ENCODE measurements around the gene NFKBIE. TPM values are rescaled to one million over a fixed set of nuclear protein-coding genes. Genes with fewer than 3 reads are reported as not detected.

Gene NFKBIE
- total RNA-seq, 2 donors from 2014 or later, result 18.1 to 19.8 TPM

DNA sequence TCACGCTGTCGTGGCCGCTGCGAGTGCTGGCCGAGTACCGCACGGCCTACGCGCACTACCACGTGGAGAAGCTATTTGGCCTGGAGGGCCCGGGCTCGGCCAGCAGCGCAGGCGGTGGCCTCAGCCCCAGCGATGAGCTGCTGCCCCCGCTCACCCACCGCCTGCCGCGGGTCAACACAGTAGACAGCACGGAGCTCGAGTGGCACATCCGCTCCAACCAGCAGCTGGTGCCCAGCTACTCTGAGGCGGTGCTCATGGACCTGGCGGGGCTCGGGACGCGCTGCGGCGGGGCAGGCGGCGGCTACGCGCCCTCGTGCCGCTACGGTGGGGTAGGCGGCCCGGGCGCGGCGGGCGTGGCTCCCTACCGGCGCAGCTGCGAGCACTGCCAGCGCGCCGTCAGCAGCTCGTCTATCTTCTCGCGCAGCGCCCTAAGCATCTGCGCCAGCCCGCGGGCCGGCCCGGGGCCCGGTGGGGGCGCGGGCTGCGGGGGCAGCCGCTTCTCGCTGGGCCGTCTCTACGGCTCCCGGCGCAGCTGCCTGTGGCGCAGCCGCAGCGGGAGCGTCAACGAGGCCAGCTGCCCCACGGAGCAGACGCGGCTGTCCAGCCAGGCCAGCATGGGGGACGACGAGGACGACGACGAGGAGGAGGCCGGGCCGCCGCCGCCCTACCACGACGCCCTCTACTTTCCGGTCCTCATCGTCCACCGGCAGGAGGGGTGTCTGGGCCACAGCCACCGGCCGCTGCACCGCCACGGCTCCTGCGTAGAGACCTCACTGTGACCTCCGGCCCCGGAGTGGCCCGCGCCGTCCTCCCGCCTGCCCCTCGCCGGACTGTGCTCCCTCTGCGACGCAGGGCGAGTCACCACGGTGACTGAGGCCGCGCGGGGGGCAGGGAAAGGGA, 10.6 kb upstream of the NFKBIE start:
- DNase-seq (no peak), ATAC-seq (replicated peaks in 1 of 2) (peak; percentile 61 to 70)
- peaks cover 67% of the 10 kb centered on the region for H3K27me3 Mint-ChIP-seq (ENCODE audit: low read depth)
- peak overlapping the region in 1 of 2 donors; percentile 40 for H3K4me3 Mint-ChIP-seq
- no peaks in the 10 kb centered on the region for H3K36me3 Mint-ChIP-seq (ENCODE audit: insufficient read depth in 2 of 2)
- peaks cover 7% of the 10 kb centered on the region for H3K4me1 Mint-ChIP-seq (ENCODE audit: low read depth)
- H3K9me3 Mint-ChIP-seq, result no peaks in the 10 kb centered on the region
- H3K27ac Mint-ChIP-seq, result no peak overlapping the region

DNA sequence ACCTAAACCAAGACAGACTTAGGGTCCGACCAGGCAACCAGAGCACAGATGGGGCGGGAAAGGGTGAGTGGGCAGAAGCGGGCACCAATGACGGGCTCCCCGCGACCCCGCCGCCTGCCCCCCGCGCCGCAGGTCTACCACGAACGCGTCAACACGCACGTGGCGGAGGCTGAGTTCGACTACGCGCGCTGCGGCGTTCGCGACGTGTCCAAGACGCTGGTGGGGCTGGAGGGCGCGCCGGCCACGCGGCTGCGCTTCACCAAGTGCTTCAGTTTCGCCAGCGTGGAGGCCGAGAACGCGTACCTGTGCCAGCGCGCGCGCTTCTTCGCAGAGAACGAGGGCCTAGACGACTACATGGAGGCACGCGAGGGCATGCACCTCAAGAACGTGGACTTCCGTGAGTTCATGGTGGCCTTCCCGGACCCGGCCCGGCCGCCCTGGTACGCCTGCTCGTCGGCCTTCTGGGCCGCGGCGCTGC, 10.0 kb upstream of the NFKBIE start:
- ATAC-seq (replicated peaks in 1 of 2) (no peak), DNase-seq (no peak)
- no peaks in the 10 kb centered on the region for H3K36me3 Mint-ChIP-seq (ENCODE audit: insufficient read depth in 2 of 2)
- peak overlapping the region in 1 of 2 donors; percentile 40 for H3K4me3 Mint-ChIP-seq
- H3K27ac Mint-ChIP-seq, result no peak overlapping the region
- H3K4me1 Mint-ChIP-seq (ENCODE audit: low read depth), result peaks cover 4% of the 10 kb centered on the region
- H3K27me3 Mint-ChIP-seq (ENCODE audit: low read depth), result peaks cover 68% of the 10 kb centered on the region
- H3K9me3 Mint-ChIP-seq, result no peaks in the 10 kb centered on the region

DNA sequence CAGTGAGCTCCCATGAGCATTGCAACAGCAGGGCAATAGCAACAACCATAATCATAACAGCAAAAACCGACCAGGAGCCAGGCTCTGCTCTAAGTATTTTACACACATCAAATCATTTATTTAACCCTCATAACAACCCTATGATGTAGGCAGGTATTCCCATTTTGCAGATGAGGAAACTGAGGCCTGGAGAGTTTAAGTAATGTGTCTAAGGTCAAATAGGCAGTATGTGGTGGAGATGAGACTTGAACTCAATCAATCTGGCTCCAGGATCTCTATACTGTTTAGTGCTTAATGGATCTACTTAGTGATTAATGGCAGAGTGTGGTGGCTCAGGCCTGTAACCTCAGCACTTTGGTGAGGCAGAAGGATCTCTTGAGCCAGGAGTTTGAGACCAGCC, 8.3 kb upstream of the NFKBIE start:
- no peak for ATAC-seq (replicated peaks in 1 of 2)
- Mint-ChIP-seq H3K4me1 (ENCODE audit: low read depth) (peaks cover 15% of the 10 kb centered on the region), H3K27me3 (ENCODE audit: low read depth) (peaks cover 74% of the 10 kb centered on the region), H3K27ac (no peak overlapping the region), H3K36me3 (ENCODE audit: insufficient read depth in 2 of 2) (no peaks in the 10 kb centered on the region), H3K4me3 (no peak overlapping the region), H3K9me3 (no peaks in the 10 kb centered on the region)
- no peak for DNase-seq

DNA sequence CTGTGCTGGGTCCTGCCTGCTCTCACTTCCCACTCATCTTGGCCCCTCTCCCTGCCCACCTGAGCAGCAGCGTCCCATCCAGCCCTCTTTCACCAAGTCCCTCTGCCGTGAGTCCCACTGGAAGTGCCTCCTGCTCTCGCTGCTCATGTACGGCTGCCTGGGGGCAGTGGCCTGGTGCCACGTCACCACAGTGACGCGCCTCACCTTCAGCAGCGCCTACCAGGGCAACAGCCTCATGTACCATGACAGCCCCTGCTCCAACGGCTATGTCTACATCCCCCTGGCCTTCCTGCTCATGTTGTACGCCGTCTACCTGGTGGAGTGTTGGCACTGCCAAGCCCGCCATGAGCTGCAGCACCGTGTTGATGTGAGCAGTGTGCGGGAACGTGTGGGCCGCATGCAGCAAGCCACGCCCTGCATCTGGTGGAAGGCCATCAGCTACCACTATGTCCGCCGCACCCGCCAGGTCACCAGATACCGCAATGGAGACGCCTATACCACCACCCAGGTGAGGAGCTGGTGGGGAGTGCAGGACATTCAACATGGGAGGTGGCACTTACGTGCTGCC, 7.7 kb upstream of the NFKBIE start:
- Mint-ChIP-seq H3K9me3 (no peaks in the 10 kb centered on the region), H3K4me3 (no peak overlapping the region), H3K27ac (no peak overlapping the region), H3K36me3 (ENCODE audit: insufficient read depth in 2 of 2) (no peaks in the 10 kb centered on the region), H3K27me3 (ENCODE audit: low read depth) (peaks cover 74% of the 10 kb centered on the region), H3K4me1 (ENCODE audit: low read depth) (peaks cover 17% of the 10 kb centered on the region)
- DNase-seq (no peak), ATAC-seq (replicated peaks in 1 of 2) (no peak)

GRCh38 chr6:44272529-44272928, 7.2 kb upstream of the NFKBIE start:
- H3K4me1 Mint-ChIP-seq (ENCODE audit: low read depth), result peaks cover 21% of the 10 kb centered on the region
- no peak overlapping the region for H3K4me3 Mint-ChIP-seq
- H3K27ac Mint-ChIP-seq, result no peak overlapping the region
- H3K9me3 Mint-ChIP-seq, result no peaks in the 10 kb centered on the region
- no peak for ATAC-seq (replicated peaks in 1 of 2)
- H3K27me3 Mint-ChIP-seq (ENCODE audit: low read depth), result peaks cover 74% of the 10 kb centered on the region
- no peaks in the 10 kb centered on the region for H3K36me3 Mint-ChIP-seq (ENCODE audit: insufficient read depth in 2 of 2)
- DNase-seq, result no peak

GRCh38 chr6:44271914-44272313, 6.6 kb upstream of the NFKBIE start:
- no peaks in the 10 kb centered on the region for H3K36me3 Mint-ChIP-seq (ENCODE audit: insufficient read depth in 2 of 2)
- no peak overlapping the region for H3K4me3 Mint-ChIP-seq
- no peak overlapping the region for H3K27ac Mint-ChIP-seq
- no peaks in the 10 kb centered on the region for H3K9me3 Mint-ChIP-seq
- no peak for DNase-seq
- peaks cover 28% of the 10 kb centered on the region for H3K4me1 Mint-ChIP-seq (ENCODE audit: low read depth)
- peaks cover 74% of the 10 kb centered on the region for H3K27me3 Mint-ChIP-seq (ENCODE audit: low read depth)
- ATAC-seq (replicated peaks in 1 of 2), result no peak

DNA sequence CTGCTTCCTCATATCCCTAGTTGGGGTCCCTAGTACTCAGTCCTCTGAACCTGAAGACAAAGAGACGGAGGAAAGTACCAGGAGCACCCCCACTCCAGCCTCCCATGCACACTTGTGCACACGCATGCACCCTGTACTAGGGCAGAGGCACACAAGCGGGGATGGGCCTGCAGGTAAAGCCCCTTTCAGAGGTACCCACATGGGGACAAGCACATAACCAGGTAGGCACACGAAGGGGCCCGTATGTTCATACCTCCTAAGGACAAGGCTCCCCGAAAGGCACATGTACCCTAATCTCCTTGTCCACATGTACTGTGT, 6.0 kb upstream of the NFKBIE start:
- Mint-ChIP-seq H3K36me3 (ENCODE audit: insufficient read depth in 2 of 2) (no peaks in the 10 kb centered on the region), H3K27ac (no peak overlapping the region), H3K9me3 (no peaks in the 10 kb centered on the region), H3K4me3 (peak overlapping the region; percentile 10 to 70), H3K4me1 (ENCODE audit: low read depth) (peaks cover 33% of the 10 kb centered on the region), H3K27me3 (ENCODE audit: low read depth) (peaks cover 74% of the 10 kb centered on the region)
- ATAC-seq (replicated peaks in 1 of 2) (no peak), DNase-seq (no peak)

GRCh38 chr6:44270526-44271405, 5.4 kb upstream of the NFKBIE start:
- H3K27me3 Mint-ChIP-seq (ENCODE audit: low read depth), result peaks cover 74% of the 10 kb centered on the region

GRCh38 chr6:44269921-44270525, 4.7 kb upstream of the NFKBIE start, which contains the start of gene TMEM151B:
Gene TMEM151B (plus strand): TSS chr6:44270450. CDS start chr6:44270743, 293 bp downstream.
- H3K36me3 Mint-ChIP-seq (ENCODE audit: insufficient read depth in 2 of 2), result peaks cover 0 to 2% of the 10 kb centered on the region in 2 donors
- DNase-seq, result no peak
- H3K9me3 Mint-ChIP-seq, result no peaks in the 10 kb centered on the region
- H3K27me3 Mint-ChIP-seq (ENCODE audit: low read depth), result peaks cover 74% of the 10 kb centered on the region
- peaks cover 41% of the 10 kb centered on the region for H3K4me1 Mint-ChIP-seq (ENCODE audit: low read depth)
- ATAC-seq (replicated peaks in 1 of 2), result no peak
- H3K4me3 Mint-ChIP-seq, result peak within 1 kb of the TSS; percentile 53 to 75
- H3K27ac Mint-ChIP-seq, result no peak within 1 kb of the TSS

More at GRCh38 chr6:44270526-44271405, 5.4 kb upstream of the NFKBIE start:
- no peaks in the 10 kb centered on the region for H3K36me3 Mint-ChIP-seq (ENCODE audit: insufficient read depth in 2 of 2)
- H3K9me3 Mint-ChIP-seq, result no peaks in the 10 kb centered on the region
- H3K4me1 Mint-ChIP-seq (ENCODE audit: low read depth), result peaks cover 39% of the 10 kb centered on the region
- H3K27ac Mint-ChIP-seq, result no peak overlapping the region
- ATAC-seq (replicated peaks in 1 of 2) (no peak), DNase-seq (no peak)
- peak overlapping the region; percentile 51 to 70 for H3K4me3 Mint-ChIP-seq

DNA sequence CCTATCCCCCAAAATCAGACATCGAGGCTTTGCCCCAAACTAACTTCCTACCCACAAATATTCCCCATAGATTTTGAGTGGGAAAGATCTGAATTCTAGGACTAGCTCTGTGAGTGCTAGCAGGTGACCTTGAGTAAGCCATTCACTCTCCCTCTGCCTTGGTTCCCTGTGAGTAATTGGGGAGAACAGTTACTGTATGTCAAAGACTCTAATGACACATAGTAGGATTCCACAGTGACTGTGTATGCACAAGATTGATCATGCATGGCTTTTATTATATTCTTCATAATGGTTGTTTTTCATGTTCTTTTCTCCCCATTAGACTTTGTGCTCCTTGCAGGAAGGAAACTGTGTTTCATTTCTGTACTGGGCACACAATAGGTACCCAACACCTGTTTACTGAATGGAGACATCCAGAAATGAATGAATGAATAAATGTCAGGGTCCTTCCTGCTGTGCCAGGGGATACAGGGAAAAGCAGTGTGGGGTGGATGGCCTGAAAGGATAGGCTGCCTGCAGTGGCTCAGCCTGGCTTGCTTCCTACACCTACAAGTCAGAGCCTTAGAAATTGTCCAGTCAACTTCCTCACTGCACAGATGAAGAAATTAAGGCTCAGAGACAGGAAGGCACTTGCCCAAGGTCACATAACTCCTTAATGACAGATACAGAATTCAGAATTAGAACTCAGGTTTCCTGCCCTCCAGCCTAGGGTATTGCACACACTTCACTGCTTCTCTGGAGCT, 4.0 kb upstream of the NFKBIE start:
- Mint-ChIP-seq H3K36me3 (ENCODE audit: insufficient read depth in 2 of 2) (peaks cover 5% of the 10 kb centered on the region in 2 donors), H3K27me3 (ENCODE audit: low read depth) (peaks cover 68% of the 10 kb centered on the region), H3K4me1 (ENCODE audit: low read depth) (peaks cover 44% of the 10 kb centered on the region), H3K4me3 (peak overlapping the region; percentile 53 to 75), H3K27ac (no peak overlapping the region), H3K9me3 (no peaks in the 10 kb centered on the region)
- ATAC-seq (replicated peaks in 1 of 2) (peak; percentile 57 to 59), DNase-seq (no peak)

DNA sequence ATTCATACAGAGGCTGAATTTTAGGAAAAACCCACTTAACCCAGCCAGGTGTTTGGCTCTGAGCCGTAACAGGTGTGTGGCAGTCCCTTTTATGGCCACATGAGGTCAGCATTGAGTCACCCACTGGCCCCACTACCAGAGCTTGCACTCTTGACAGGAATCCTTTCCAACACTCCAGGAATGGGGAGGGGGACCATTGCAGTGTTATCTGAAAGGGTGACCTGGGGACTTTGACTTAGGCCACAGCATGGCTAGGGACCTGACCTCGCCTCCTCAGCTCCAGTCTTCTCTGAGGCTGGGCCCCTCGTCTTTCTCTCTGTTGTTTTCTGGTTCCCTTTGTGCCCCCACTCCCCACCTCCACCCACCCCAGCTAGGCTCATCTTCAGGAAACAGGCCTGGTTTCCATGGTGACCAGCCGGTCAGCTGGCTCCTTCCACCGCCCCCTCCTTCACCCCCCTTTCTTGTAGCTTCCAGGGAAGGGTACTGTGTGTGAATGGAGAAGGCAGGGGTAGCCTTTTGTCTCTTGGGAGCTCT, 2.8 kb upstream of the NFKBIE start:
- no peak for ATAC-seq (replicated peaks in 1 of 2)
- Mint-ChIP-seq H3K27me3 (ENCODE audit: low read depth) (peaks cover 58% of the 10 kb centered on the region), H3K4me1 (ENCODE audit: low read depth) (peaks cover 56% of the 10 kb centered on the region), H3K9me3 (no peaks in the 10 kb centered on the region), H3K36me3 (ENCODE audit: insufficient read depth in 2 of 2) (peaks cover 6 to 11% of the 10 kb centered on the region in 2 donors), H3K27ac (peak overlapping the region; percentile 12), H3K4me3 (no peak overlapping the region)
- DNase-seq, result peak; percentile 62 to 71

DNA sequence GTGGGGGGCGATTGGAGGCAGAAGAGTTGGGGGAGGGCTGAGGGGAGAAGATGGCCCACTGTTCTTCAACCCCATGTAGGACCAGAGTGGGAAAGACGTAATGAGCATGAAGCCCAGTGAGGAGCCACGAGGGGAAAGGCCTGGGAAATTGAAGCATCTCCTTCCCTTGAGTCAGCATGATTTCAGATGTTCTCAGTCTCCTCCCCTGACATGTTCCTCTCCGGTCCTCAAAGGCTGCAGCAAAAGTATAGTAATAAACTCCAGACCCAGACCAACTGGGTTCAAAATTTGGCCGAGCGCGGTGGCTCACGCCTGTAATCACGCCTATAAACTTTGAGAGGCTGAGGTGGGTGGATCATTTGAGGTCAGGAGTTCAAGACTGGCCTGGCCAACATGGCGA, 1.9 kb upstream of the NFKBIE start:
- peaks cover 49% of the 10 kb centered on the region for H3K27me3 Mint-ChIP-seq (ENCODE audit: low read depth)
- DNase-seq (no peak), ATAC-seq (replicated peaks in 1 of 2) (no peak)
- peaks cover 6 to 11% of the 10 kb centered on the region in 2 donors for H3K36me3 Mint-ChIP-seq (ENCODE audit: insufficient read depth in 2 of 2)
- H3K9me3 Mint-ChIP-seq, result no peaks in the 10 kb centered on the region
- H3K4me3 Mint-ChIP-seq, result no peak overlapping the region
- no peak overlapping the region for H3K27ac Mint-ChIP-seq
- H3K4me1 Mint-ChIP-seq (ENCODE audit: low read depth), result peaks cover 65% of the 10 kb centered on the region

Measured in activated T-cell treated with anti-CD3 and anti-CD28 coated beads, Interleukin-2, amount 50 U/mL, for 72 hours (primary cell).